Esophagus muscularis mucosa (tissue), 3 donors: ENCODE data around the gene LYSMD1.

Source experiments
- POLR2A ChIP-seq: fragments of 450-650 bp; IDR thresholded peaks from one replicate; pipeline ENCODE4 v1.6.1; 2017; ENCODE audit warnings: antibody characterized with exemption, moderate library complexity, mild to moderate bottlenecking, low read depth
- POLR2AphosphoS5 ChIP-seq, 2 donors: sonication (generic); formaldehyde crosslinking; IDR thresholded peaks; one replicate each; pipeline ENCODE4 v1.6.1; 2017; ENCODE audit warnings: antibody characterized with exemption in 2 of 2
- TF ChIP-seq, protein P1 (sequence below), 3 experiments: fragments of 200-600 bp in 2 of 3; fragments of 450-650 bp in 1 of 3; sonication (generic) in 2 of 3; IDR thresholded peaks; one replicate each; pipeline ENCODE4 v1.5.1; 2017 to 2019; ENCODE audit warnings: antibody characterized with exemption in 3 of 3, mild to moderate bottlenecking in 2 of 3, moderate library complexity in 1 of 3

DNA sequence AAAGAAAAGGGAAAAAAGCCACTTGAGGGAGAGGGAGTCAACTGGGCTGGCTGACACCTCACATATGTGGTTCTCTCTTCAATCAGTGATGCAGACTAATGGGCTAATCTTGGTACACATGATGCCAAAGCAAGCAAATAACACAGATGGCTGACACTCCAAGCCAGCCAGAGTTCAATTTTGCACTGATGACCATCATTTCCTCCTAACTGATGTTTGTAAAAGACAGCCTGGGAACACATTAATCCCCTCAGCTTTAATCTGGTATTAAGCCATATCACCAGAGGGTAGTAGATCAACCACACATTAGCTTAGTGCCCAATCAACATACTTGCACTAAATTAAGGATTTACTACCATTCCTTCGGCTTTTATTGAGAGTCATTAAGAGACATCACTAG lies 21.5 kb upstream of the LYSMD1 start:
- no peak for TF ChIP-seq POLR2A
- TF ChIP-seq, protein P1, sequence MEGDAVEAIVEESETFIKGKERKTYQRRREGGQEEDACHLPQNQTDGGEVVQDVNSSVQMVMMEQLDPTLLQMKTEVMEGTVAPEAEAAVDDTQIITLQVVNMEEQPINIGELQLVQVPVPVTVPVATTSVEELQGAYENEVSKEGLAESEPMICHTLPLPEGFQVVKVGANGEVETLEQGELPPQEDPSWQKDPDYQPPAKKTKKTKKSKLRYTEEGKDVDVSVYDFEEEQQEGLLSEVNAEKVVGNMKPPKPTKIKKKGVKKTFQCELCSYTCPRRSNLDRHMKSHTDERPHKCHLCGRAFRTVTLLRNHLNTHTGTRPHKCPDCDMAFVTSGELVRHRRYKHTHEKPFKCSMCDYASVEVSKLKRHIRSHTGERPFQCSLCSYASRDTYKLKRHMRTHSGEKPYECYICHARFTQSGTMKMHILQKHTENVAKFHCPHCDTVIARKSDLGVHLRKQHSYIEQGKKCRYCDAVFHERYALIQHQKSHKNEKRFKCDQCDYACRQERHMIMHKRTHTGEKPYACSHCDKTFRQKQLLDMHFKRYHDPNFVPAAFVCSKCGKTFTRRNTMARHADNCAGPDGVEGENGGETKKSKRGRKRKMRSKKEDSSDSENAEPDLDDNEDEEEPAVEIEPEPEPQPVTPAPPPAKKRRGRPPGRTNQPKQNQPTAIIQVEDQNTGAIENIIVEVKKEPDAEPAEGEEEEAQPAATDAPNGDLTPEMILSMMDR (IDR thresholded peaks at IDR 0.05), result no peak
- TF ChIP-seq POLR2AphosphoS5 (IDR thresholded peaks at IDR 0.05), result no peak
